Measurements from ENCODE around the gene ZSCAN9. TPM values are rescaled to one million over a fixed set of nuclear protein-coding genes. Genes with fewer than 3 reads are reported as not detected.
A peak's percentile ranks its signal among the peaks of the same experiment; 100 is the strongest.

The ZSCAN9 gene
- total and polyA plus RNA-seq, 9 of the 15 experiments (the other 6 are each of a cell fraction or from before 2014, with no cell fraction given) = 18.8 to 48.9 (median 28.7) TPM

DNA sequence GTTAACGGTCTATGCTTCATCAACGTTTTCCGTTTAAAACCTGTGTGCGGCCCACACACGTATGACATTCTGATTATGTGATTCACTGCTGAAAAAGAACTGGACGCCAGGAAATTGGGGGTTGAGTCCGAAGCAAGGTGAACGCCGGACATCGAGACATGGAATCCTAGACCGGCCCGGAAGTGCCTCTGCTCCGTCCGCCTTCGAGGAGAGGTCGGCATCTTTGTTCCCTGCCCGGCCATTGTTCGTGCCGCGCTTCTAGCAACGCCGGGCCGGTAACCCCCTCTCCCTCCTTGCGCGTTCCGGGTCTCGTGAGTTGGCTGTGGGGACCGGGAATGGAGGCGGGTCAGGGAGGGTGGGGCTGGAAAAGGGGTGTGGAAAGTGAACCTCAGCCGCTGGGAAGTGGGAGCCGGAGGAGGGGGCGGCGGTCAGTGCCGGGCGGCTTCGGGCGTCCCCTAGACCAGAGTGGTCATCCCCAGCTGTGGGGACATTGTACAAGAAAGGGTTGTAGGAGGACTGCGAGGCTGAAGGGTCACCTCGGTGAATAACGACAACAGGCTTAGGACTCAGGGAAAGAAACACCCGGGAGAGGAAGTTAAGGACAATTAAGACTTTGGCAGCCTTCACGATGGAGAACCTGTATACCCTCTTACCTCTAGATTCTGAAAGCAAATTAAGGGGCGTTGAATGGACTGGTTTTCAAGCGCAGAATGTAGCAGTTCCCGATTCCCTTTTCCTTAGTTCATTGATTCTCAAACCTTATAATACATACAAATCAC is at the start of gene ZSCAN9 (continued):
- TF ChIP-seq, protein P1, sequence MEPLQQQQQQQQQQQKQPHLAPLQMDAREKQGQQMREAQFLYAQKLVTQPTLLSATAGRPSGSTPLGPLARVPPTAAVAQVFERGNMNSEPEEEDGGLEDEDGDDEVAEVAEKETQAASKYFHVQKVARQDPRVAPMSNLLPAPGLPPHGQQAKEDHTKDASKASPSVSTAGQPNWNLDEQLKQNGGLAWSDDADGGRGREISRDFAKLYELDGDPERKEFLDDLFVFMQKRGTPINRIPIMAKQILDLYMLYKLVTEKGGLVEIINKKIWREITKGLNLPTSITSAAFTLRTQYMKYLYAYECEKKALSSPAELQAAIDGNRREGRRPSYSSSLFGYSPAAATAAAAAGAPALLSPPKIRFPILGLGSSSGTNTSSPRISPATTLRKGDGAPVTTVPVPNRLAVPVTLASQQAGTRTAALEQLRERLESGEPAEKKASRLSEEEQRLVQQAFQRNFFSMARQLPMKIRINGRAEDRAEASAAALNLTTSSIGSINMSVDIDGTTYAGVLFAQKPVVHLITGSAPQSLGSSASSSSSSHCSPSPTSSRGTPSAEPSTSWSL (CRISPR knock-in tag; IDR thresholded peaks at IDR 0.05; ENCODE audit: borderline replicate concordance) = no peak
- peak; percentile 31 for TF ChIP-seq HDAC3 (IDR thresholded peaks at IDR 0.05; ENCODE audit: borderline replicate concordance, partially characterized antibody)
- TF ChIP-seq, protein P2, sequence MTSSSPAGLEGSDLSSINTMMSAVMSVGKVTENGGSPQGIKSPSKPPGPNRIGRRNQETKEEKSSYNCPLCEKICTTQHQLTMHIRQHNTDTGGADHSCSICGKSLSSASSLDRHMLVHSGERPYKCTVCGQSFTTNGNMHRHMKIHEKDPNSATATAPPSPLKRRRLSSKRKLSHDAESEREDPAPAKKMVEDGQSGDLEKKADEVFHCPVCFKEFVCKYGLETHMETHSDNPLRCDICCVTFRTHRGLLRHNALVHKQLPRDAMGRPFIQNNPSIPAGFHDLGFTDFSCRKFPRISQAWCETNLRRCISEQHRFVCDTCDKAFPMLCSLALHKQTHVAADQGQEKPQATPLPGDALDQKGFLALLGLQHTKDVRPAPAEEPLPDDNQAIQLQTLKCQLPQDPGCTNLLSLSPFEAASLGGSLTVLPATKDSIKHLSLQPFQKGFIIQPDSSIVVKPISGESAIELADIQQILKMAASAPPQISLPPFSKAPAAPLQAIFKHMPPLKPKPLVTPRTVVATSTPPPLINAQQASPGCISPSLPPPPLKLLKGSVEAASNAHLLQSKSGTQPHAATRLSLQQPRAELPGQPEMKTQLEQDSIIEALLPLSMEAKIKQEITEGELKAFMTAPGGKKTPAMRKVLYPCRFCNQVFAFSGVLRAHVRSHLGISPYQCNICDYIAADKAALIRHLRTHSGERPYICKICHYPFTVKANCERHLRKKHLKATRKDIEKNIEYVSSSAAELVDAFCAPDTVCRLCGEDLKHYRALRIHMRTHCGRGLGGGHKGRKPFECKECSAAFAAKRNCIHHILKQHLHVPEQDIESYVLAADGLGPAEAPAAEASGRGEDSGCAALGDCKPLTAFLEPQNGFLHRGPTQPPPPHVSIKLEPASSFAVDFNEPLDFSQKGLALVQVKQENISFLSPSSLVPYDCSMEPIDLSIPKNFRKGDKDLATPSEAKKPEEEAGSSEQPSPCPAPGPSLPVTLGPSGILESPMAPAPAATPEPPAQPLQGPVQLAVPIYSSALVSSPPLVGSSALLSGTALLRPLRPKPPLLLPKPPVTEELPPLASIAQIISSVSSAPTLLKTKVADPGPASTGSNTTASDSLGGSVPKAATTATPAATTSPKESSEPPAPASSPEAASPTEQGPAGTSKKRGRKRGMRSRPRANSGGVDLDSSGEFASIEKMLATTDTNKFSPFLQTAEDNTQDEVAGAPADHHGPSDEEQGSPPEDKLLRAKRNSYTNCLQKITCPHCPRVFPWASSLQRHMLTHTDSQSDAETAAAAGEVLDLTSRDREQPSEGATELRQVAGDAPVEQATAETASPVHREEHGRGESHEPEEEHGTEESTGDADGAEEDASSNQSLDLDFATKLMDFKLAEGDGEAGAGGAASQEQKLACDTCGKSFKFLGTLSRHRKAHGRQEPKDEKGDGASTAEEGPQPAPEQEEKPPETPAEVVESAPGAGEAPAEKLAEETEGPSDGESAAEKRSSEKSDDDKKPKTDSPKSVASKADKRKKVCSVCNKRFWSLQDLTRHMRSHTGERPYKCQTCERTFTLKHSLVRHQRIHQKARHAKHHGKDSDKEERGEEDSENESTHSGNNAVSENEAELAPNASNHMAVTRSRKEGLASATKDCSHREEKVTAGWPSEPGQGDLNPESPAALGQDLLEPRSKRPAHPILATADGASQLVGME (CRISPR knock-in tag; IDR thresholded peaks at IDR 0.05) = 0 out of 2 replicates have a peak, but pooled peaks have one; percentile 77
- TF ChIP-seq ZNF586 (CRISPR knock-in tag; conservative IDR thresholded peaks at IDR 0.05) = no peak
- TF ChIP-seq ZNF146 (CRISPR knock-in tag; IDR thresholded peaks at IDR 0.05; ENCODE audit: unreplicated experiment) = no peak
- TF ChIP-seq CTBP1 (IDR thresholded peaks at IDR 0.05; ENCODE audit: borderline replicate concordance) = peak; percentile 80
- TF ChIP-seq, protein P3, sequence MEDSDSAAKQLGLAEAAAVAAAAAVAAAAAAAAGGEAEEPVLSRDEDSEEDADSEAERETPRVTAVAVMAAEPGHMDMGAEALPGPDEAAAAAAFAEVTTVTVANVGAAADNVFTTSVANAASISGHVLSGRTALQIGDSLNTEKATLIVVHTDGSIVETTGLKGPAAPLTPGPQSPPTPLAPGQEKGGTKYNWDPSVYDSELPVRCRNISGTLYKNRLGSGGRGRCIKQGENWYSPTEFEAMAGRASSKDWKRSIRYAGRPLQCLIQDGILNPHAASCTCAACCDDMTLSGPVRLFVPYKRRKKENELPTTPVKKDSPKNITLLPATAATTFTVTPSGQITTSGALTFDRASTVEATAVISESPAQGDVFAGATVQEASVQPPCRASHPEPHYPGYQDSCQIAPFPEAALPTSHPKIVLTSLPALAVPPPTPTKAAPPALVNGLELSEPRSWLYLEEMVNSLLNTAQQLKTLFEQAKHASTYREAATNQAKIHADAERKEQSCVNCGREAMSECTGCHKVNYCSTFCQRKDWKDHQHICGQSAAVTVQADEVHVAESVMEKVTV (CRISPR knock-in tag; IDR thresholded peaks at IDR 0.05) = 0 out of 2 replicates have a peak, but pooled peaks have one; percentile 4
- TF ChIP-seq TAF9B (IDR thresholded peaks at IDR 0.05; ENCODE audit: partially characterized antibody) = peak; percentile 97
- no peak for TF ChIP-seq CCAR2 (IDR thresholded peaks at IDR 0.05; ENCODE audit: low read depth, low read length)
- no peak for TF ChIP-seq SMARCA5 (IDR thresholded peaks at IDR 0.05)
- TF ChIP-seq, protein P4, sequence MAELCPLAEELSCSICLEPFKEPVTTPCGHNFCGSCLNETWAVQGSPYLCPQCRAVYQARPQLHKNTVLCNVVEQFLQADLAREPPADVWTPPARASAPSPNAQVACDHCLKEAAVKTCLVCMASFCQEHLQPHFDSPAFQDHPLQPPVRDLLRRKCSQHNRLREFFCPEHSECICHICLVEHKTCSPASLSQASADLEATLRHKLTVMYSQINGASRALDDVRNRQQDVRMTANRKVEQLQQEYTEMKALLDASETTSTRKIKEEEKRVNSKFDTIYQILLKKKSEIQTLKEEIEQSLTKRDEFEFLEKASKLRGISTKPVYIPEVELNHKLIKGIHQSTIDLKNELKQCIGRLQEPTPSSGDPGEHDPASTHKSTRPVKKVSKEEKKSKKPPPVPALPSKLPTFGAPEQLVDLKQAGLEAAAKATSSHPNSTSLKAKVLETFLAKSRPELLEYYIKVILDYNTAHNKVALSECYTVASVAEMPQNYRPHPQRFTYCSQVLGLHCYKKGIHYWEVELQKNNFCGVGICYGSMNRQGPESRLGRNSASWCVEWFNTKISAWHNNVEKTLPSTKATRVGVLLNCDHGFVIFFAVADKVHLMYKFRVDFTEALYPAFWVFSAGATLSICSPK (IDR thresholded peaks at IDR 0.05; ENCODE audit: borderline replicate concordance) = no peak
- TF ChIP-seq DIDO1 (tag; IDR thresholded peaks at IDR 0.05; ENCODE audit: low read depth) = peak; percentile 97
- TF ChIP-seq OTX1 (CRISPR knock-in tag; IDR thresholded peaks at IDR 0.05) = no peak
- 0 out of 2 replicates have a peak, but pooled peaks have one; percentile 6 for TF ChIP-seq KLF16 (IDR thresholded peaks at IDR 0.05)
- peak; percentile 31 for TF ChIP-seq POU5F1 (IDR thresholded peaks at IDR 0.05; ENCODE audit: borderline replicate concordance, low read depth, low read length, partially characterized antibody)
- TF ChIP-seq, protein P5, sequence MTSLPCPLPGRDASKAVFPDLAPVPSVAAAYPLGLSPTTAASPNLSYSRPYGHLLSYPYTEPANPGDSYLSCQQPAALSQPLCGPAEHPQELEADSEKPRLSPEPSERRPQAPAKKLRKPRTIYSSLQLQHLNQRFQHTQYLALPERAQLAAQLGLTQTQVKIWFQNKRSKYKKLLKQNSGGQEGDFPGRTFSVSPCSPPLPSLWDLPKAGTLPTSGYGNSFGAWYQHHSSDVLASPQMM (CRISPR knock-in tag; IDR thresholded peaks at IDR 0.05) = no peak

All from K562 (cell line).